Right ventricle myocardium inferior (tissue), 1 donor: ENCODE data around the gene APBB1IP. TPM values are rescaled to one million over a fixed set of nuclear protein-coding genes. Genes with fewer than 3 reads are reported as not detected.
"Not testable (repeated sequence)": the region's sequence is repeated elsewhere in the genome, so short reads cannot be mapped to it uniquely, and the experiment has no call there.

Experiments
- ATAC-seq: fragments of 200-7000 bp; cut with Tn5 transposase; one replicate; pipeline ENCODE4 v1.9.1; 2020; ENCODE audit warnings: mild to moderate bottlenecking, moderate library complexity
- DNase-seq: peaks from one replicate; pipeline ENCODE4 v3.0.0; 2021; ENCODE audit errors: missing footprints
- intact Hi-C: fragments of 100-400 bp; cut with DNase I; formaldehyde crosslinking; loops from one replicate; pipeline ENCODE4 v1.11.0; 2022
- total RNA-seq: library from RNA; stranded (reverse); fragmentation: NEBNext Ultra II Directional; extraction: Animal tissue kit (Norgen Biotek cat#: 25700); gene quantifications from one replicate; pipeline ENCODE4 v1.2.1, GENCODE V29; 2021
- donor health status: DM: no; HTN: yes; CAD: no; lungs with severe emphysema.

Gene APBB1IP
- total RNA-seq, 1 donor from 2014 or later: 4.8 TPM

GRCh38 chr10:26528048-26528447 is 89.9 kb downstream of the APBB1IP start:
- DNase-seq (no peak), ATAC-seq (no peak)
- intact Hi-C loops: no loop called here

GRCh38 chr10:26528715-26529393 is 90.7 kb downstream of the APBB1IP start:
- intact Hi-C loops: no loop called here
- ATAC-seq (no peak), DNase-seq (no peak)

GRCh38 chr10:26534384-26534783 is 96.2 kb downstream of the APBB1IP start:
- intact Hi-C loops: no loop called here
- no peak for DNase-seq
- ATAC-seq: no peak

DNA sequence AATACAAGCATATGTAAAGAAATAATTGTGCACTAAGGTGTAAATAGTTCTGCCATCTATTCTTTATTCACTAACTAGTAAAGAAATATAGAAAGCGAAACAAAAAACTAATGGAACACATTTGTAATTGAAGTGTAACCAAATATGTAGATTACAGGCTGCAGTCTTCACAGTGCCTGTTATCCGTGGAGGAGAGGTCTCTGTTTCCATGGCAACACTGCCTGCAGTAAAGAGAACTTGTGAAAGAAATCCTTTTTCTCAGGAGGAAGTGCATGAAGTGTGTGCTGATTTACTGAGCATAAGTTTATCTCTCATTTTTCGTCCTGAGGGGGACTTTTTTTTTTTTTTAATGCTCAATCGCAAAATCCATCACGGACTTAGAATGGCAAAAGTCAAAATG is 102.5 kb downstream of the APBB1IP start:
- intact Hi-C loops: no loop called here

GRCh38 chr10:26543567-26544306 is 105.6 kb downstream of the APBB1IP start:
- no peak for DNase-seq
- no peak for ATAC-seq
- intact Hi-C loops: no loop called here

More for the DNA sequence above, 102.5 kb downstream of the APBB1IP start:
- DNase-seq: no peak
- no peak for ATAC-seq

DNA sequence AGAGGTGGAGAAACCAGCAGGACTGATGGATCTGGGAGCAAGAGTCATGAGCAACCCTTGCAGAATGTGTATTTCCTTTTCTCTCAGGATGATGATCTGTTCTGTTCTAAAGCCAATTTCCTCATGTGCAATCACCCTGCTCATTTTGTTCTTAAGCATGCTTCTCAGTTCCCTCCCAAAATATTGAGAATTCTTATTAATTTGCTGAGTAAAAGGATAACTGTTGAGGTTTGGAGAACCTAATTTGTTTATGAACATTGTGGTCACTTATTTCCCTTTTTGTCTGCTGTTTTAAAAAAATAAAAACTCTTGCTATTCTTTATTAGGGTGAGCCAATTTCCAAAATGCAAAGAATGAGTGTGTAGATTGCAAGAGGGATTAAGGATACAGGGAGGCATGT is 106.8 kb downstream of the APBB1IP start:
- intact Hi-C loops: no loop called here
- DNase-seq (no peak), ATAC-seq (no peak)

- intact Hi-C loops: loop anchor here (10.0 kb wide), 1 partner anchor 826 kb away; no protein-coding TSS in a partner anchor
- no peak for DNase-seq
- ATAC-seq: no peak
These were observed 112.8 kb downstream of the APBB1IP start for GRCh38 chr10:26550774-26551526.

DNA sequence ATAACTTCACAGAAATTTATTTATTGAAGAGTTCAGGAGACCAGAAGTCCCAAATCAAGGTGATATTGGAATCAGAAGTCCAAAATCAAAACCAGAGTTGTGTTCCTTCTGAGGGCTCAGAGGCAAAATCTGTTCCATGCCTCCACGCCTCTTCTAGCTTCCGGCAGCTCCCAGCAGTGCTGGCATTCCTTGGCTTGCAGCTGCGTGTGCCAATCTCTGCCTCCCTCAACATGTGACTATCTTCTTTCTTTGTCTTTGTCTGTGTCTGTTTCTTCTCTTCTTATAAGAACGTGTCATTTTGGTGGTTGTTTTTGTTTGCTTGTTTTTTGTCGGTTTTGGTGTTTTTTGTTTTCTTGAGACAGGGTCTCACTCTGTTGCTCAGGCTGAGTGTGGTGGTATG is 116.1 kb downstream of the APBB1IP start:
- intact Hi-C loops: loop anchor here (10.0 kb wide), 1 partner anchor 829 kb away; no protein-coding TSS in a partner anchor
- DNase-seq (no peak), ATAC-seq (no peak)

DNA sequence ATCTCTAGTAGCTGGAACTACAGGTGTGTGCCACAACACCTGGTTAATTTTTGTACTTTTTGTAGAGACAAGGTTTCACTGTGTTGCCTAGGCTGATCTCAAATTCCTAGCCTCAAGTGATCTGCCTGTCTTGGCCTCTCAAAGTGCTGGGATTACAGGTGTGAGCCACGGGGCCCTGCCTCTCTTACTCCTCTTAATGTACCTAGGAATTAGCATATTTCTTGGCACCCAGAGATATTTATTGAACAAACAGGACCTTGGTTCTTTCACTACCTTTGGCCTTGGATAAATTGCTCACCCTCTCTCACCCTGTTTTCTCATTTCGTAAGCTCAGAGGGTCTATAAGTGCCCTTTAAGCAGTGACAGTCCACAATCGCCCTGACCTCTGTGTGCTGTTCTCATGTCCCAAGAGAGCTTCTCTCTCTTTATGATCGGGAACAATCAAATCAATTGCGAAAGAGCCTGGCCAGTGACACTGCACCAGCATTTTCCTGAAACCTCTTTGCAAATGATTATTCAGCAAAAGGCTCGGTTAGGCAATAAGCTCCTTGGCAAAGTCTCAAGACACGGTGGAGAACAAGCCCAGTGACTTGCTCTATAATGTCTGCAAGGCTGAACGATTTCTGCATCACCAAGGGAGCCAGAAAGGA is 117.7 kb downstream of the APBB1IP start:
- intact Hi-C loops: loop anchor here (5.0 to 10.0 kb wide), 2 partner anchors 679 to 831 kb away; no protein-coding TSS in a partner anchor
- DNase-seq (no peak), ATAC-seq (peak; percentile 79)

GRCh38 chr10:26556748-26557640 is 118.9 kb downstream of the APBB1IP start:
- no peak for DNase-seq
- ATAC-seq: peak; percentile 56
- intact Hi-C loops: loop anchor here (1.0 to 10.0 kb wide), 3 partner anchors 222 to 832 kb away; no protein-coding TSS in a partner anchor

DNA sequence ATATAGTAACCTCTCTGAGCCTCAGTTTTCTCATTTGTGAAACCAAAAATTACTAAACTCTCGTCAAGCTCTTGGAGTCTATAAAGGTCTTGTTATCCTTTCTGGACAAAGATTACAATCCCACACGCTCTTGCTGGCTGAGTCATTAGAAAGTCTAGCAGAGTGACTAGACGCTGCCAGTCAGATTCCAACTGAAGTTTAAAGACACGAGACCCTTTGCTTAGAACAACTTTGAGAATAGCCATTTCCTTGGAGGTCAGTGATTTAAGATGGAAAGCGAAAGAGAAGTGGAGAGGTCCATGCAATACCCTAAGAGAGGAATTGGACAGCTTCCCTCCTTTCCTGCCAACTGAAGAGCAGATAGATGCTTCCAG is 119.5 kb downstream of the APBB1IP start:
- no peak for ATAC-seq
- intact Hi-C loops: loop anchor here (1.0 to 10.0 kb wide), 3 partner anchors 222 to 833 kb away; no protein-coding TSS in a partner anchor
- no peak for DNase-seq

DNA sequence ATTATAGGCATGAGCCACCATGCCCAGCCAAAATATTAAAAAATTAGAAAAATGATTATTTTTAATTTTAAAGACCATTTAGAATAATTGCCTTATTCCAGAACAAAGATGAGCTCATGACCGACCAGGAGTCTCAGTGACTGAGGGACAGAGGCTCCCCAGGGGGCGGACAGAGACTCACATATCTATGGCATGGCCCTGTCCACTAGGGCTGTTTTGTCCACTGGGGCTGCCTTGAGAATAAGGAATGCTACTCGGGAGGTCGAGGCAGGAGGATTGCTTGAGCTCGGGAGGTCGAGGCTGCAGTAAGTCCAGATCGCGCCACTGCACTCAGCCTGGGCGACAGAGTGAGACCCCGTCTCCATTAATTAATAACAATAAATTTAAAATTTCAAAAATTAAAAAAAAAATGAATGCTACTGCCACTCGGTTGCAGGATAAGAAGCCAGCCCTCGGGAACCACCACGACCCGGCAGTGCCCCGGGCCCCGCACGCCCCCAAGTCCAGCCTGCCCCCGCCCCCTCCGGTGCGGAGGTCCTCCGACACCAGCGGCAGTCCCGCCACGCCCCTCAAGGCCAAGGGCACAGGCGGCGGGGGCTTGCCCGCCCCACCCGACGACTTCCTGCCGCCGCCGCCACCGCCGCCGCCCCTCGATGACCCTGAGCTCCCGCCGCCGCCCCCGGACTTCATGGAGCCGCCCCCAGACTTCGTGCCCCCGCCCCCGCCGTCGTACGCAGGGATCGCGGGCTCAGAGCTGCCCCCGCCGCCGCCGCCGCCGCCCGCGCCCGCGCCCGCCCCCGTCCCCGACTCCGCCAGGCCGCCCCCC is 128.6 kb downstream of the APBB1IP start:
- no peak for ATAC-seq
- intact Hi-C loops: no loop called here

GRCh38 chr10:26567351-26567721 is 129.2 kb downstream of the APBB1IP start:
- intact Hi-C loops: no loop called here
- ATAC-seq (no peak), DNase-seq (no peak)

More for the DNA sequence above, 128.6 kb downstream of the APBB1IP start:
- DNase-seq: no peak

DNA sequence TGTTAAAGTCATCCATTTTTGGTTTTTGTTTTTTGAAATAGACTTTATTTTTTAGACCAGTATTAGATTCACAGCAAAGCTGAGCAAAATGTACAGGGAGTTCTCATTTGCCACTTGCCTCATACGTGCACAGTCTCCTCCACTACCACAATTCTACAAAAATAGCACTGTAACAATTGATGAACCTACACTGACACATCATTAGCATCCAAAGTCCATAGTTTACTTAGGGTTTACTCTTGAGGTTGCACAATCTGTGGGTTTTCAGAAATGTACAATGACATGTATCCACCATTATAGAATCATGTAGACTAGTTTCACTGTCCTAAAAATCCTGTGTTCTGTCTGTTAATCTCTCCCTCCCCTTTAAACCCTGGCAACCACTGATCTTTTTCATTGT is 133.5 kb downstream of the APBB1IP start:
- ATAC-seq (no peak), DNase-seq (no peak)
- intact Hi-C loops: no loop called here

DNA sequence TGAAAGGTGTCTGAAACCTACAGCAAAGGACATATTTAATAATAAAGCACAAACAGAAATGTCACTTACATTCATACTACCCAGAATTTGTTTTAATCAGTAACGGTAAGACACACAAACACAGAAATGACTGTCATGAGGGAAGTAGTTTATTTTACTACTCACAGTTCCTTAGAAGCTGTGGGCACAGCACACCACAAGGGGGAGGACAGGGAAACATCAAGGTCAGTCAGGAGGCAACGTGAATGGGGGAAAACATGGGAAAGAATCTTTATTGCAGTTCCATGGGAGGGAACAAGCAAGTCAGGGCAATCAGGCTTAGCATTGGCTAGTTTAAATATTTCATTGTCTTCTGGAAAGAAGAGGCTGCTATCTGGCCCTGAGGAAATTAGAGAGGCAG is 135.5 kb downstream of the APBB1IP start:
- intact Hi-C loops: no loop called here
- ATAC-seq: no peak
- DNase-seq: no peak

GRCh38 chr10:26574783-26575182 is 136.6 kb downstream of the APBB1IP start:
- intact Hi-C loops: no loop called here
- DNase-seq (no peak), ATAC-seq (no peak)

- intact Hi-C loops, ATAC-seq, DNase-seq: not testable (repeated sequence)
These were observed 140.2 kb downstream of the APBB1IP start for GRCh38 chr10:26578371-26578770.
